Stomach (tissue), 4 donors: ENCODE results near the gene ACOXL.

Source experiments
- CTCF ChIP-seq, 7 experiments: fragments of 450-650 bp in 4 of 7; fragments of 200-600 bp in 3 of 7; sonication (generic) in 3 of 7; IDR thresholded peaks; one replicate each; pipeline ENCODE4 v1.5.1; 2016 to 2019; ENCODE audit warnings: antibody characterized with exemption in 7 of 7, control low read depth in 2 of 7, mild to moderate bottlenecking in 1 of 7
- POLR2A ChIP-seq, 4 donors: fragments of 450-650 bp; IDR thresholded peaks; one replicate each; pipeline ENCODE4 v1.6.1; 2016; ENCODE audit warnings: antibody characterized with exemption in 4 of 4, control low read depth in 2 of 4, mild to moderate bottlenecking in 1 of 4, moderate library complexity in 1 of 4
- POLR2AphosphoS5 ChIP-seq, 3 donors: sonication (generic); formaldehyde crosslinking; IDR thresholded peaks; one replicate each; pipeline ENCODE4 v1.6.1; 2016; ENCODE audit warnings: antibody characterized with exemption in 3 of 3

GRCh38 chr2:110727923-110728322 lies 4.5 kb upstream of the ACOXL start:
- TF ChIP-seq CTCF (IDR thresholded peaks at IDR 0.05): no peak
- TF ChIP-seq POLR2A (IDR thresholded peaks at IDR 0.05): no peak
- TF ChIP-seq POLR2AphosphoS5 (IDR thresholded peaks at IDR 0.05): no peak
